GM21737 (cell line): ENCODE results near the gene ERCC2.
"Not testable (repeated sequence)": the region's sequence is repeated elsewhere in the genome, so short reads cannot be mapped to it uniquely, and the experiment has no call there.

Experiments used
- ATAC-seq: cut with Tn5 transposase; IDR thresholded peaks from one replicate; pipeline ENCODE4 v1.9.1; 2021; ENCODE audit warnings: mild to moderate bottlenecking, moderate library complexity; ENCODE audit not compliant: unreplicated experiment

Gene ERCC2

DNA sequence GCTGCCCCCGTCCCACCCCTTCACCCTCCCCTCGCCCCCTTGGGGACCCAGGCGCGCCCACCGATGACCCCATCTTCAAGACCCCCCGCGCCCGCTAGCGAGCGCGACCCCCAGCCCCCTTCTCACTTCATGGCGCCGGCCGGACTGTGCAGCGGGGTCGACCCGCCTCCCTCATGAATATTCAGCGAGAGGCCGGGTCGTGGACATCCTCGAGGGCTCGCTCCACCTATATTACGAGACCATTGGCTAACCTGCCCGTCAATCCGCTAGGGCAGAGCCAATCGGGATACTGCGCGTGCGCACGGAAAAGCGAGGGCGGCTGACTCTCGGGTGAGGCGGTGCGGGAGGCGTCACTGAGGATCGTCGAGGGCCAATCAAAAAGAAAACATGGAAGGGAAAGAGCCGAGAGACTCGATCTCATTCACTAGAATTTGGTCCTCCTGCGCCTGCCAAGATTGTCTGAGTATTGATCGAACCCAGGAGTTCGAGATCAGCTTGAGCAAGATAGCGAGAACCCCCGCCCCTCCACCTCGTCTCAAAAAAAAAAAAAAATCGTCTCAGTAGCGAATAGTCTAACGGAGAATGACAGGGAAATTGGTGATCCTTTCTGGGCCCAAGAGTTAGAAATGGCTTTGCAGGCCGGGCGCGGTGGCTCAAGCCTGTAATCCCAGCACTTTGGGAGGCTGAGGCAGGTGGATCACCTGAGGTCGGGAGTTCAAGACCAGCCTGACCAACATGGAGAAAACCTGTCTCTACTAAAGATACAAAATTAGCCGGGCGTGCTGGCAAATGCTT is at the start of gene ERCC2:
TSS of gene ERCC2 (minus strand) at position 164 of the 795 bp plus-strand sequence. CDS start at position 131, 33 bp downstream.
- peak; percentile 95 for ATAC-seq

DNA sequence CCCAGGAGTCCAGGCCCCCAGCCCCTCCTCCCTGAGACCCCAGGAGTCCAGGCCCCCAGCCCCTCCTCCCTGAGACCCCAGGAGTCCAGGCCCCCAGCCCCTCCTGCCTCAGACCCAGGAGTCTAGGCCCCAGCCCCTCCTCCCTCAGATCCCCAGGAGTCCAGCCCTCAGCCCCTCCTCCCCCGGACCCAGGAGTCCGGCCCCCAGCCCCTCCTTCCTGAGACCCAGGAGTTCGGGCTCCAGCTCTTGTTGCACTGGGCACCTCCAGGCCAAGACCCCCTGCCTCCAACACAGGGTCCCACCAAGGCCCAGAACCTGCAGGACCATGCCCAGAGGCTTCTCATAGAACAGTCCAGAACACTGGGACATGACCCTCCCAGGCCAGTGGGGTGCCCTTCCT is 49.5 kb upstream of the ERCC2 start:
- ATAC-seq, result no peak

DNA sequence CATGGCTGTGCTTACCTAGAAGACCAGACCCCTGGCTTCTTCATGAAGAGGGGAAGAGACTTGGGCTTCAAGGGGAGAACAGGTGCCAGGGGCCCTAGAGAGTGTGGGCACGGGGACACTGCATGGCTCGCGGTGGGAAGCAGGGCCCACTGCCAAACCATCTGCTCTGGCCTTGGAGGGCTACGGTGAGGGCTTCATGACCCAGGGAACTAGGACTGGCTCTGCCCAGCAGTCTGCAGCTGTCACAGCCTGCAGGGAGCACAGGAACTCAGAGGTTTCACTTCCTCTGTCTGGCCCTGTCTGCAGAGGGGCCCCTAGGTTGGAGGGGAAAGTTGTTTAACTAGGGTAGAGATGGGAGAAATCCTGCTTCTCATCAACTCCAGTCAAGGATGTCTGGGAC is 49.0 kb upstream of the ERCC2 start:
- peak; percentile 46 for ATAC-seq

DNA sequence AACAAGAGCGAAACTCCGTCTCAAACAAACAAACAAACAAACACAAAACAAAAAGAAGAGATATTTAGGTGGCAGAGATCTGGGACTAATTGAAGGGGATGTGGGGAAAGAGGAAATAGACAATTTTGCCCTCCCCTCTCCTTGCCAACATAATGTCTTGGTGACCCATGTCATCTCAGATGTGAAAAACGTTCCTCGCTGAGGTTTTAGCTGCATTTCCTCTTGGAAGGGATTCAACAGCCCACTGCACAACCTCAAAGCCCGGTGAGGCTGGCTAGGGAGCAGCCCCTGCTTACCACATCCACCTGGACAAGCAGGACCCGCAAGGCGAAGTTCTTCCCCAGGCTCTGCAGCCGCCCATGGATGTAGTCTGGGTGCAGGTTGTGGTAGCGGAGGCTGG is 48.4 kb upstream of the ERCC2 start:
- ATAC-seq, result no peak

DNA sequence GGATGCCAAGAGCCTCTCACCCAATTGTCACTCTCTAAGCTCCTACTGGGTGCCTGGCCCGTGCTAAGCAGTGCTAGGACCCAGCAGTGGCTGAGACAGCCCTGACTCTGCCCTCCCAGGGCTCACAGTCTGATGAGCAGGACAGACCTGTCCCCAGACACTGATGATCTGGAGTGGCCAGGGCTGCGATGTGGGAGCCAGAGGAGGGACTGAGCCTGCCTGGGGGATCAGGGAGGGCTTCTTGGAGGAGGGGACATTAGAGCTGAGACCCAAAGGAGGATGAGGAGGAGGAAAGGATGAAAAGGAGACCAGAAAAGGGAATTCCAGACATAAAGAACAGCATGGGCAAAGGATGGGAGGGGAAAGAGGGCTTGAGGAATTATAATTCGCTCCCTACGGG is 46.8 kb upstream of the ERCC2 start:
- no peak for ATAC-seq

DNA sequence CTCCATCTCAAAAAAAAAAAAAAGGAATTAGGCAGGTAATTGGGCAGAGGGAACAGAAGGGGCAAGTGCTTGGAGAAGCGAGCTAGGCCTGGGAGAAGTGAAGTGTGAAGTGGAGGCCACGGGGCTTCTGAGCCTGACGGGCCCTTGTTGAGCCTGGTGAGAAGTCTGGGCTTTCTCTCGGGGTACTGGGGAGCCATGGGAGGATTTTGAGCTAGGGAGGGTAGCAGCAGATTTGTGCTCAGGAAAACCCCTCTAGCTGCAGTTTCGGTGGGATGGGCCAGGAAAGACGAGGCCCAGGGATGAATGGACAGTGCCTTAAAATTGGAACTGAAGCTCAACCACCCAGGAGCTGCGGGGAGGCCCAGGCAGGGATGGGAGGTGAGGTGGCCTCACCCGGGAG is 44.1 kb upstream of the ERCC2 start:
- no peak for ATAC-seq

DNA sequence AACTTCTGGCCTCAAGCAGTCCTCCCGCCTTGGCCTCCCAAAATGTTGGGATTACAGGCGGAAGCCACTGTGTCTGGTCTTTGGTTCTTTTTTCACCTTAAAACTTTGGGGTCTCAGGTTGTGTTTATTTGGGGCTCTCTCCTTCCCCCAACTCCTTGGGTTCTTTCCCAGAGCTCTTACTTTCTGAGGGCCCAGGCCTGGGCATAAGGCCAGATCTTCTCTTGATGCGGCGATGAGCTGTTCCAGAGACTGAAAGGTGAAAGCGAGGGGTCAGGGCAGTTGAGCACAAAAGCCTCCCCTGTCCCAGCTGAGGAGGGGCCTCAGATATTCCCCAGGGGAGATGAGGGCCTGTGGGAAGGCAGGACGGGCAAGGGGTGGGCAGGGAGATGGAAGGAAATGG is 43.1 kb upstream of the ERCC2 start:
- no peak for ATAC-seq

DNA sequence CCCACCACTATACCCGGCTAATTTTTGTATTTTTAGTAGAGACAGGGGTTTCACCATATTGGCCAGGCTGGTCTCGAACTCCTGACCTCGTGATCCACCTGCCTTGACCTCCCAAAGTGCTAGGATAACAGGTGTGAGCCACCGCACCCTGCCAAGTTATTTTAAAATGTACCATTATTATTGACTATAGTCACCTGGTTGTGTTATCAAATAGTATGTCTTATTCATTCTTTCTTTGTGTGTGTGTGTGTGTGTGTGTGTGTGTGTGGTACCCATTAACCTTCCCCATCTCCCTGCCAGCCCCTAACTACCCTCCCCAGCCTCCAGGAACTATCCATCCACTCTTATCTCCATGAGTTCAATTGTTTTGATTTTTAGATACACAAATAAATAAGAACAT is 40.0 kb upstream of the ERCC2 start:
- not testable (repeated sequence) for ATAC-seq

DNA sequence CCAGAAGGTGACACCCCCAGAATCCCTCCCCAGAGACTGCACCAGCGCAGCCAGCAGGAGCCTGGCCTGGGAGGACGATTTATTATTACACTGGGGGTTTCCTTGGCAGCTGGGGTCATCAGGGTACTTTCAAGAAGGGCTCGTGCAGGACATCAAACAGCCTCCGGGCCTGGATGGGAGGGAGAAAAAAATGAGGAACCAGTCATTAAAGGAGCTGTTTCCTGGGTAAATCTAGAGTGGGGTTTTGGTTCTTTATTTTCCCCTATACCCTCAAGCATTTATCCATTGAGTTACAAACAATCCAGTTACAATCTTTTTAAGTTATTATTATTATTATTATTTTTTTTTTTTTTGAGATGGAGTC is 39.2 kb upstream of the ERCC2 start:
- ATAC-seq, result no peak

DNA sequence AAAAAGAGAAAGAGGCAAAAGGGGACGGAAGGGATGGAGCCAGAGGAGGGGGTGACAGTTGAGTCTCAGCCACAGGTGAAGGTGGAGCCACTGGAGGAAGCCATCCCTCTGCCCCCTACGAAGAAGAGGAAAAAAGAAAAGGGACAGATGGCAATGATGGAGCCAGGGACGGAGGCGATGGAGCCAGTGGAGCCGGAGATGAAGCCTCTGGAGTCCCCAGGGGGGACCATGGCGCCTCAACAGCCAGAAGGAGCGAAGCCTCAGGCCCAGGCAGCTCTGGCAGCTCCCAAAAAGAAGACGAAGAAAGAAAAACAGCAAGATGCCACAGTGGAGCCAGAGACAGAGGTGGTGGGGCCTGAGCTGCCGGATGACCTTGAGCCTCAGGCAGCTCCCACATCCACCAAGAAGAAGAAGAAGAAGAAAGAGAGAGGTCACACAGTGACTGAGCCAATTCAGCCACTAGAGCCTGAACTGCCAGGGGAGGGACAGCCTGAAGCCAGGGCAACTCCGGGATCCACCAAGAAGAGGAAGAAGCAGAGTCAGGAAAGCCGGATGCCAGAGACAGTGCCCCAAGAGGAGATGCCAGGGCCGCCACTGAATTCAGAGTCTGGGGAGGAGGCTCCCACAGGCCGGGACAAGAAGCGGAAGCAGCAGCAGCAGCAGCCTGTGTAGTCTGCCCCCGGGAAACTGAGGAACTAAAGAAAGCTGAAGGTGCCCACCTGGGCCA is 38.6 kb upstream of the ERCC2 start:
- no peak for ATAC-seq

DNA sequence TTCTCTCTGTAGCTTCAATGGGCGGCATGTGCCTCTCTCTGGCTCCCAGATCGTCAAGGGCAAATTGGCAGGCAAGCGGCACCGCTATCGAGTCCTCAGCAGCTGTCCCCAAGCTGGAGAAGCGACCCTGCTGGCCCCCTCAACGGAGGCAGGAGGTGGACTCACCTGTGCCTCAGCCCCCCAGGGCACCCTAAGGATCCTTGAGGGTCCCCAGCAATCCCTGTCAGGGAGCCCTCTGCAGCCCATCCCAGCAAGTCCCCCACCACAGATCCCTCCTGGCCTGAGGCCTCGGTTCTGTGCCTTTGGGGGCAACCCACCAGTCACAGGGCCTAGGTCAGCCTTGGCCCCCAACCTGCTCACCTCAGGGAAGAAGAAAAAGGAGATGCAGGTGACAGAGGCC is 37.7 kb upstream of the ERCC2 start:
- no peak for ATAC-seq

DNA sequence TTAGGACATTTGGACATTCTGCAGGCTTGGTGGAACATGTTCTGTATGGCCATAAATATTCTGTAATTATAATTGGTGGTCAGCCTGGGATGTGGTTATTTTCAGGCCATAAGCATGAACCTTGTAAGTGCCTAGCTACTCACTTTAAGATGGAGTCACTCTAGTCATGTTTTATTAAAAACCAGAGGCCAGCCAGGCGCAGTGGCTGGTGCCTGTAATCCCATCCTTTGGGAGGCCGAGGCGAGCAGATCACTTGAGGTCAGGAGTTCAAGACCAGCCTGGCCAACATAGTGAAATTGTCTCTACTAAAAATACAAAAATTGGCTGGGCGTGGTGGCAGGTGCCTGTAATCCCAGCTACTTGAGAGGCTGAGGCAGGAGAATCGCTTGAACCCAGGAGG is 37.2 kb upstream of the ERCC2 start:
- ATAC-seq, result not testable (repeated sequence)

DNA sequence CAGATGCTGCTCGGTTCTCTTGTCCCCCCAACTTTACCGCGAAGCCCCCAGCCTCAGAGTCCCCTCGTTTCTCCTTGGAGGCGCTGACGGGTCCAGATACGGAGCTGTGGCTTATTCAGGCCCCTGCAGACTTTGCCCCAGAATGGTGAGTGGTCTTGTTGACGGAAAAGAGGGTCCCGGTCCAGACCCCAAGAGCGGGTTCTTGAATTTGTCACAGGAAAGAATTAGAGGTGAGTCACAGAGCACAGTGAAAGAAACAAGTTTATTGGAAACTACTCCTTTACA is 36.7 kb upstream of the ERCC2 start:
- no peak for ATAC-seq

DNA sequence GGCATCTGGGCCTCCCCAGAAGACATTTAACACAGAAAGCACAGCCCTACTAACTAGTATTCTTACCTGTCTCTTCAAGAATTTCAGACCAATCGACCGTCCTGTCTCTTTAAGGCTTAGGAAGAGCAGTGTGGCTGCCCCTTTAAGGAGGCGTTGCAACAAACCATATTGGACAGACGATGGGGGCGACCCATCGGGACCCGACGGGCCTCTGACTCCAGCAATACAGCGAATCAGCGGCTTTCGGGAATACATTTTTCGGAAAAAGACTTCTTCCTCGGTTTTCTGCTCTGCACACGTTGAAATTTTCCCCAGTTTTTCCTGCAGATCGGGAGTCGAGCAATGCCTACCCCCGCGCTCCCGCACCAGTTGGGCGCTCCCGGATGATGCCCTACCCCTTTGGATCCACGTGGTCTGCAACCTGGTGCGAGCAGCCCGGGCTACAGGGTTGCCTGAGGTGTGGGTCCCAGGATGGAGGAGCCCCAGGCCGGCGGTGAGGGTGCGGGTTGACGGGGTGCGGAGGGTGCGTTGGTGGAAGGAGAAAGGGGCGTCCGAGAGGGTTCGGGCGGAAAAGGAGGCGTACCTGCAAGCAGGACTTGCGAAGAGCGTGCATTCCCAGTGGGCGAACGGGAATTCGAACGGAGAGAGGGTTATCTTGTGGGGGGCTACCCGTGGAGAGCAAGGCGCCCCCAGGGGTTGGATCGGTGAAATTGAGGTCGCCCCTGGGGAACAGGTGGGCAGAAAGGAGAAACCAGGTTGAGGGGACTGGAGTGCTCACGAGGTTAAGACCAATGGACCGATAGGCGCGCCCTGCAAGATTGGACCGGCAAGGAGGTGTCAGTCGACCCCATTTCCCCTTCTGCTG is 36.1 kb upstream of the ERCC2 start, which contains the start of gene POLR1G:
TSS of gene POLR1G (plus strand) at position 419 of the 865 bp plus-strand sequence. CDS start at position 472, 53 bp downstream.
- ATAC-seq, result peak; percentile 62

DNA sequence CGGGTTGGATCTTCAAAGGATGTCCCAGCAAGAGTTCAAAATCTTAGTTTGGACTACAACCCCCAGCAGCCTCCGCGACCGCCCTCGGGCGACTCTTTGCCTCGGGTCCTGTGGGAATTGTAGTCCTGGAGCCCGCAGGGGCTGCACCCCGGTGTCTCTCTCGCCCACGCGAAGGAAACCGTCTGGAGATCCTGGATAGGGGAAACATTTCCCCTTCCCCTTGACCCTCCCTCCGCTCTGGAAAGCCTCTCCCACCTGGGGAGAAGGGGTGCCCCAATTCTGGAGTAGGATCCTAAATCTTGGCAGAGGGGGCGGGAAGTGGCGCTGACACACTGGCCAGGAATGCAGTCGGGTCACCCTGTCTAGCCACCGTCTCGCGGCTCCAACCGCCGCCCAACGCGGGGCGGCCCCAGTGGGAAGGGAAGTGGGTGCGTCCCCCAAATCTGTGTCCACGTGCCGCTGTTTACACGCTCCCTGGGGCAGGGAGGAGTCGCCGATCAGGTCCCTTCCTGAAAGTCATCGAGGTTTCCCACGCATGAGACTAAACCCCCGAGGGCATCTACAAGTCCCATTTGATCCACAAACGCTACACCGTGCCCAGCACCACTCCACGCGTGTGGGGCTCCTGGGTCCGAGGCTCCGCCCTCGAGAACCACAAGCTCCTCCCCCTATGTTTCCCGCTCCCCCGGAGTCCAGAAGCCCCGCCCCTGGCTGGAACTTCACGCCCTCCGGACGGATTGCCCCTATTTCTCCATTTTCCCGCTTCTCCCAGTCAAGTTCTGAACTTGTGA is 35.3 kb upstream of the ERCC2 start:
- ATAC-seq, result peak; percentile 36

DNA sequence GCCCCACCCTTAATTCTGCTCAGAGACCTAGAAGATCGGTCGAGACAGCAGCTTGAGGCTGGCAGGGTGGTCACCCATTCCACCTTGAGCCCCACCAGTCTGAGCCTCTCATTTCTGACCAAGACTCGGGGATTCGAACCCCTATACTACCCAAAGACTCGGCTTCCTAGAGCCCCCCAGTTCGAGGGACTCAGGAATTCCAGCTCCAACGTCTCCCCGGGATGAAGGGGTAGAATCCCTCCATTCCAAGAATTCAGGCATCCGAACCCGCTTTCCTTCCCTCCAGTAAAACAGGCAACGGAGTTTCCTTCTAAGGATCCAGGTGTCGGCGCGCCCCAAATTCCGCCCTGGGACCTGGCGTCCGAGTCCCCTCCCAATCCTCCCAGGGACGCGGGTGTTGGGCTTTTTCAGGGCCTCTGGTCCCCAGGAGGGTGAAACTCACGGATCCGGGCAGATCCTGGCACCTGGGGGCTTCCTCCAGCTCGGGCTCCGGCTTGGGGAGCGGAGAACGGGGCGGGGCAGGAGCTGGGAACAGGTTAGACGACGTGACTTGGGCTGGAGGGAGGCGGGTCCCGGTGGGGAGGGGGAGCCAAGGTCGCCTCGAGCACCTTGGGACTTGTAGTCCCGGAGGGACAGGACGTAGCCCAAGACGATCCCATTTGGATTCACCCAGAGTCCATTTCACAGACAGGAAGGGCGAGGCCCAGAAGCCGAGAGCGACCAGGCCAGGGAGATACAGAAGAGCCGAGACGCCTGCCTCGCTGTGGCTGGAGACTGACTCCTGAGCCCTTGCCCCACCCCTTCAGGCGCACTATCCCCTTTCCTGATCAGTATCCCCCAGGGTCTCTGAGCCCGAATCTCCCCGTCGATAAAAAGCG is 34.4 kb upstream of the ERCC2 start, which contains the start of gene PPP1R13L:
TSS of gene PPP1R13L (minus strand) at position 513 of the 878 bp plus-strand sequence. CDS start 6,751 bp downstream, outside the sequence.
- no peak for ATAC-seq

DNA sequence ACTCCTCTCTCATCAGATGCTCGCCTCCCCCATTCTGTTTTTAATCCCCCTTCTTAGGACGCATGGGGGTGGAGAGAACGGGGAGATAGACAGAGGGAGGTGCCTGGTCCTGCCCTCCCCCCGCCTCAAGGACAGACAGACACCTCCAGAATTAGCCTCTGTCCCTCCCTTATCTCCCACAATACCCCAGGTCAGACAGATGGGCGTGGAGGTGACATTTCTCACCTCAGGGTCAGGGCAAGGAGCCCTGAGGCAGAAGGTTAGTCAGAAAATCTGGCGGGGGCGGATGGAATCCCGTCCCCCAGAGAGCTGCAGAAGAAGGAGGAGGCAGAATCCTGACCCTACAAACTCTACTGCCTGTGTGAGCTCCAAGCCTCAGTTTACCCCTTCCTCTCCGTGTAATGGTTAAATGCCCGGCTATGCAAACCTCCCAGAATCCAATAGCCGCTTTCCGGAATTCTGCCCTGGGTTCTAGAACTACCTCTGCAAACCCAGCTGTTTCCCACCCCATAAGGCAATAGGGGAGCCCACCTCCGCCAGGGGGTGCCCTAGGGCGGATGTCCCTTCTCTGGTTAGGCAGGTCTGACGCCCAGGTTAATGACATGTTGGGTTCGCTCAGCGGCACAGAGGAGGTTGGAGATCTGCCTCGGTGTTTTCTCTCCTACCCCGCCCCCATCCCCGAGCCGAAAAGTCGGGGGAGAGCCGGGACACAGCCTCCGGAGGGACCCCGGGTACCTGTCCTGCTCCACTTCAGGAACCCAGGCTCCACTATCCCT is 33.6 kb upstream of the ERCC2 start:
- ATAC-seq, result peak; percentile 27

DNA sequence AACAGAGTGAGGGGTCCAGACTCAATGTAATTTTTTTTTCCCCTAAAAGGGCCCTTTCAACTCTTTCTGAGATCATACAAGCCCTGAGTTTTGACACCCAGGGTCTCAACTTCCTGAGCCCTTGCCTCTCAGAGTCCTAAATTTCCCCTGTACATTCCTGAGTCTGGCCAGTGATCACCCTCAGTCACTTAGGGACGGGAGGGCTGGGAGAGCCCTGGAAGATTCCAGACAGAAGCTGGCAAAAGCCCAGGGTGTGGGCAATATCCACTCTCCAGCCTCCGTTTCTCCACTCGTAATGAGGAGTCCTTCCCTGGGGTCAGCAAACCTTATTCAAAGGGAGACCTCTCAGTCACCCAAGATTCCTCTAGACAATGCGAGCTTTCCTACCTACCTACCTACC is 32.9 kb upstream of the ERCC2 start:
- ATAC-seq, result no peak
